GM12878 (cell line): ENCODE measurements around the gene TACR2.

Source experiments
- POLR2A ChIP-seq: IDR thresholded peaks from 2 replicates; pipeline ENCODE4 v1.6.1; 2011; ENCODE audit warnings: low read depth, mild to moderate bottlenecking, low read length
- RAD21 ChIP-seq: IDR thresholded peaks from 2 replicates; pipeline ENCODE4 v1.6.1; 2011; ENCODE audit warnings: mild to moderate bottlenecking, low read depth, low read length, moderate library complexity; ENCODE audit not compliant: insufficient read depth
- RCOR1 ChIP-seq: conservative IDR thresholded peaks from 2 replicates; pipeline ENCODE4 v1.6.1; 2012; ENCODE audit warnings: low read depth, low read length, improper control_type of control experiment
- TF ChIP-seq, protein P1 (sequence below): fragments of 450-650 bp; formaldehyde crosslinking; IDR thresholded peaks from 2 replicates; pipeline ENCODE4 v1.4.0; 2022; ENCODE audit warnings: mild to moderate bottlenecking, moderate library complexity
- TF ChIP-seq, protein P2 (sequence below), 3 experiments: IDR thresholded peaks in 2 of 3; conservative IDR thresholded peaks in 1 of 3; 2 replicates each; pipeline ENCODE4 v1.5.1; 2011; ENCODE audit warnings: low read depth in 3 of 3, low read length in 3 of 3, mild to moderate bottlenecking in 3 of 3, control low read depth in 2 of 3, moderate library complexity in 2 of 3, inconsistent platforms in 1 of 3, mixed read lengths in 1 of 3; ENCODE audit not compliant: control insufficient read depth in 2 of 3, insufficient read depth in 1 of 3; ENCODE audit errors: extremely low read depth in 1 of 3
- TF ChIP-seq, protein P3 (sequence below): IDR thresholded peaks from 2 replicates; pipeline ENCODE4 v1.6.1; 2012; ENCODE audit warnings: low read depth, low read length, improper control_type of control experiment

DNA sequence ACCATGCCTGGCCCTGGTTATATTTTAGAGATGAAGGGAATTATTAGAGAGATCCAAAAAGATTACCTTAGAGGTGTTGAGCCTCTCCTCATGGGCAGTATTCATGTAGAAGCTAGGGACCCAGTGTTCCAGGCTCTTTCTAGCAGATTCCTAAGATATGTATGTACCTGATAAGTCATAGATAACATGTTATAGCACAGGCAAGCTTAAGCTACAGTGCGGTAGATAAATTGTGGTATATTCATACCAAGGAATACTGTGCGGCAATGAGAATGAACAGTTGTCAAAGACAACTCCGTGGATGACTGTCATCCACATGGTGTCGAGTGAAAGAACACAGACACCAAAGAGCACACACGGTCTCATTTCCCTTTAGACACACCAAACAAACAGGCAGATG, 53.1 kb downstream of the TACR2 start:
- TF ChIP-seq, protein P1, sequence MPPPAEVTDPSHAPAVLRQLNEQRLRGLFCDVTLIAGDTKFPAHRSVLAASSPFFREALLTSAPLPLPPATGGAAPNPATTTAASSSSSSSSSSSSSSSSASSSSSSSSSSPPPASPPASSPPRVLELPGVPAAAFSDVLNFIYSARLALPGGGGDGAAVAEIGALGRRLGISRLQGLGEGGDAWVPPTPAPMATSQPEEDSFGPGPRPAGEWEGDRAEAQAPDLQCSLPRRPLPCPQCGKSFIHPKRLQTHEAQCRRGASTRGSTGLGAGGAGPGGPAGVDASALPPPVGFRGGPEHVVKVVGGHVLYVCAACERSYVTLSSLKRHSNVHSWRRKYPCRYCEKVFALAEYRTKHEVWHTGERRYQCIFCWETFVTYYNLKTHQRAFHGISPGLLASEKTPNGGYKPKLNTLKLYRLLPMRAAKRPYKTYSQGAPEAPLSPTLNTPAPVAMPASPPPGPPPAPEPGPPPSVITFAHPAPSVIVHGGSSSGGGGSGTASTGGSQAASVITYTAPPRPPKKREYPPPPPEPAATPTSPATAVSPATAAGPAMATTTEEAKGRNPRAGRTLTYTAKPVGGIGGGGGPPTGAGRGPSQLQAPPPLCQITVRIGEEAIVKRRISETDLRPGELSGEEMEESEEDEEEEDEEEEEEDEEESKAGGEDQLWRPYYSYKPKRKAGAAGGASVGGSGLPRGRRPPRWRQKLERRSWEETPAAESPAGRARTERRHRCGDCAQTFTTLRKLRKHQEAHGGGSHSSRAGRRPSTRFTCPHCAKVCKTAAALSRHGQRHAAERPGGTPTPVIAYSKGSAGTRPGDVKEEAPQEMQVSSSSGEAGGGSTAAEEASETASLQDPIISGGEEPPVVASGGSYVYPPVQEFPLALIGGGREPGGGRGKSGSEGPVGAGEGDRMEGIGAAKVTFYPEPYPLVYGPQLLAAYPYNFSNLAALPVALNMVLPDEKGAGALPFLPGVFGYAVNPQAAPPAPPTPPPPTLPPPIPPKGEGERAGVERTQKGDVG (CRISPR knock-in tag), result no peak
- TF ChIP-seq RAD21 (no peak), POLR2A (no peak), RCOR1 (no peak)
- TF ChIP-seq, protein P2, sequence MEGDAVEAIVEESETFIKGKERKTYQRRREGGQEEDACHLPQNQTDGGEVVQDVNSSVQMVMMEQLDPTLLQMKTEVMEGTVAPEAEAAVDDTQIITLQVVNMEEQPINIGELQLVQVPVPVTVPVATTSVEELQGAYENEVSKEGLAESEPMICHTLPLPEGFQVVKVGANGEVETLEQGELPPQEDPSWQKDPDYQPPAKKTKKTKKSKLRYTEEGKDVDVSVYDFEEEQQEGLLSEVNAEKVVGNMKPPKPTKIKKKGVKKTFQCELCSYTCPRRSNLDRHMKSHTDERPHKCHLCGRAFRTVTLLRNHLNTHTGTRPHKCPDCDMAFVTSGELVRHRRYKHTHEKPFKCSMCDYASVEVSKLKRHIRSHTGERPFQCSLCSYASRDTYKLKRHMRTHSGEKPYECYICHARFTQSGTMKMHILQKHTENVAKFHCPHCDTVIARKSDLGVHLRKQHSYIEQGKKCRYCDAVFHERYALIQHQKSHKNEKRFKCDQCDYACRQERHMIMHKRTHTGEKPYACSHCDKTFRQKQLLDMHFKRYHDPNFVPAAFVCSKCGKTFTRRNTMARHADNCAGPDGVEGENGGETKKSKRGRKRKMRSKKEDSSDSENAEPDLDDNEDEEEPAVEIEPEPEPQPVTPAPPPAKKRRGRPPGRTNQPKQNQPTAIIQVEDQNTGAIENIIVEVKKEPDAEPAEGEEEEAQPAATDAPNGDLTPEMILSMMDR (IDR thresholded peaks at IDR 0.05 in 2 of 3, conservative IDR thresholded peaks at IDR 0.05 in 1 of 3; ENCODE audit: control insufficient read depth in 2 of 3, extremely low read depth in 1 of 3, insufficient read depth in 1 of 3, low read depth in 3 of 3, low read length in 3 of 3), result no peak
- TF ChIP-seq, protein P3, sequence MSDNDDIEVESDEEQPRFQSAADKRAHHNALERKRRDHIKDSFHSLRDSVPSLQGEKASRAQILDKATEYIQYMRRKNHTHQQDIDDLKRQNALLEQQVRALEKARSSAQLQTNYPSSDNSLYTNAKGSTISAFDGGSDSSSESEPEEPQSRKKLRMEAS, result no peak
